ENCODE measurements around the gene PLEKHH3. TPM values are rescaled to one million over a fixed set of nuclear protein-coding genes. Genes with fewer than 3 reads are reported as not detected.

Gene PLEKHH3
- total RNA-seq, 2 donors from 2014 or later, result 13.7 to 24.3 TPM

GRCh38 chr17:42690596-42690995 is 13.8 kb upstream of the PLEKHH3 start:
- H3K27me3 Mint-ChIP-seq (ENCODE audit: insufficient read depth), result peaks cover 7% of the 10 kb centered on the region
- no peak overlapping the region for H3K4me3 ChIP-seq (ENCODE audit: low read length)
- no peak overlapping the region for H3K4me3 Mint-ChIP-seq
- H3K9me3 ChIP-seq (ENCODE audit: control insufficient read depth, low read length), result no peaks in the 10 kb centered on the region
- no peak overlapping the region for H3K27ac Mint-ChIP-seq
- no peak for DNase-seq
- no peaks in the 10 kb centered on the region for H3K9me3 Mint-ChIP-seq
- H3K4me1 ChIP-seq (ENCODE audit: control insufficient read depth, insufficient read depth, low read length), result no peaks in the 10 kb centered on the region
- H3K36me3 Mint-ChIP-seq (ENCODE audit: low read depth), result peaks cover 10% of the 10 kb centered on the region
- H3K27ac ChIP-seq (ENCODE audit: low read depth, low read length), result no peak overlapping the region
- H3K27me3 ChIP-seq (ENCODE audit: control insufficient read depth, insufficient read depth, low read length, poor library complexity, severe bottlenecking), result no peaks in the 10 kb centered on the region
- H3K4me1 Mint-ChIP-seq, result no peaks in the 10 kb centered on the region
- H3K9ac ChIP-seq (ENCODE audit: extremely low read depth, low read length, poor library complexity, severe bottlenecking), result no peak overlapping the region
- peaks cover 8% of the 10 kb centered on the region for H3K36me3 ChIP-seq (ENCODE audit: control insufficient read depth, insufficient read depth, low read length)
- TF ChIP-seq CTCF (conservative IDR thresholded peaks at IDR 0.05), result no peak
- 91 to 97% methylated on average over 8 to 10 of the region's 10 CpGs for WGBS, 2 experiments (ENCODE audit: insufficient coverage in 1 of 2, insufficient read length in 1 of 2)

- no peak overlapping the region for H3K27ac Mint-ChIP-seq
- peaks cover 35% of the 10 kb centered on the region for H3K27me3 Mint-ChIP-seq (ENCODE audit: insufficient read depth)
- H3K9me3 ChIP-seq (ENCODE audit: control insufficient read depth, low read length), result no peaks in the 10 kb centered on the region
- peak; percentile 56 for DNase-seq
- H3K4me1 ChIP-seq (ENCODE audit: control insufficient read depth, insufficient read depth, low read length), result no peaks in the 10 kb centered on the region
- H3K4me3 ChIP-seq (ENCODE audit: low read length), result no peak overlapping the region
- no peak for TF ChIP-seq CTCF (conservative IDR thresholded peaks at IDR 0.05)
- peaks cover 8% of the 10 kb centered on the region for H3K36me3 ChIP-seq (ENCODE audit: control insufficient read depth, insufficient read depth, low read length)
- H3K9ac ChIP-seq (ENCODE audit: extremely low read depth, low read length, poor library complexity, severe bottlenecking), result no peak overlapping the region
- H3K9me3 Mint-ChIP-seq, result no peaks in the 10 kb centered on the region
- 91 to 93% methylated on average over 27 of the region's 27 CpGs for WGBS, 2 experiments (ENCODE audit: insufficient coverage in 1 of 2, insufficient read length in 1 of 2)
- peaks cover 15% of the 10 kb centered on the region for H3K36me3 Mint-ChIP-seq (ENCODE audit: low read depth)
- H3K4me3 Mint-ChIP-seq, result no peak overlapping the region
- peaks cover 9% of the 10 kb centered on the region for H3K4me1 Mint-ChIP-seq
- H3K27ac ChIP-seq (ENCODE audit: low read depth, low read length), result no peak overlapping the region
- H3K27me3 ChIP-seq (ENCODE audit: control insufficient read depth, insufficient read depth, low read length, poor library complexity, severe bottlenecking), result peaks cover 14% of the 10 kb centered on the region
Observed at GRCh38 chr17:42687707-42688320, 11.0 kb upstream of the PLEKHH3 start.

GRCh38 chr17:42686520-42687128 is 9.8 kb upstream of the PLEKHH3 start:
- Histone ChIP-seq H3K36me3 (ENCODE audit: control insufficient read depth, insufficient read depth, low read length) (peaks cover 8% of the 10 kb centered on the region), H3K27me3 (ENCODE audit: control insufficient read depth, insufficient read depth, low read length, poor library complexity, severe bottlenecking) (peaks cover 20% of the 10 kb centered on the region), H3K9ac (ENCODE audit: extremely low read depth, low read length, poor library complexity, severe bottlenecking) (no peak overlapping the region), H3K4me3 (ENCODE audit: low read length) (no peak overlapping the region), H3K4me1 (ENCODE audit: control insufficient read depth, insufficient read depth, low read length) (peaks cover under 1% of the 10 kb centered on the region), H3K9me3 (ENCODE audit: control insufficient read depth, low read length) (no peaks in the 10 kb centered on the region), H3K27ac (ENCODE audit: low read depth, low read length) (no peak overlapping the region)
- DNase-seq, result peak; percentile 60
- Mint-ChIP-seq H3K27ac (no peak overlapping the region), H3K4me3 (no peak overlapping the region), H3K9me3 (no peaks in the 10 kb centered on the region), H3K4me1 (peaks cover 16% of the 10 kb centered on the region), H3K27me3 (ENCODE audit: insufficient read depth) (peaks cover 45% of the 10 kb centered on the region), H3K36me3 (ENCODE audit: low read depth) (peaks cover 13% of the 10 kb centered on the region)
- no peak for TF ChIP-seq CTCF (conservative IDR thresholded peaks at IDR 0.05)
- WGBS, 2 experiments (ENCODE audit: insufficient coverage in 1 of 2, insufficient read length in 1 of 2), result 94 to 97% methylated on average over 30 to 32 of the region's 32 CpGs

Data from endodermal cell (in vitro differentiated cells).